HG02759 (cell line): ENCODE results near the gene STEAP1.

Experiments used
- ATAC-seq: cut with Tn5 transposase; IDR thresholded peaks from one replicate; pipeline ENCODE4 v1.9.1; 2021; ENCODE audit warnings: mild to moderate bottlenecking, moderate library complexity; ENCODE audit not compliant: unreplicated experiment

The STEAP1 gene

DNA sequence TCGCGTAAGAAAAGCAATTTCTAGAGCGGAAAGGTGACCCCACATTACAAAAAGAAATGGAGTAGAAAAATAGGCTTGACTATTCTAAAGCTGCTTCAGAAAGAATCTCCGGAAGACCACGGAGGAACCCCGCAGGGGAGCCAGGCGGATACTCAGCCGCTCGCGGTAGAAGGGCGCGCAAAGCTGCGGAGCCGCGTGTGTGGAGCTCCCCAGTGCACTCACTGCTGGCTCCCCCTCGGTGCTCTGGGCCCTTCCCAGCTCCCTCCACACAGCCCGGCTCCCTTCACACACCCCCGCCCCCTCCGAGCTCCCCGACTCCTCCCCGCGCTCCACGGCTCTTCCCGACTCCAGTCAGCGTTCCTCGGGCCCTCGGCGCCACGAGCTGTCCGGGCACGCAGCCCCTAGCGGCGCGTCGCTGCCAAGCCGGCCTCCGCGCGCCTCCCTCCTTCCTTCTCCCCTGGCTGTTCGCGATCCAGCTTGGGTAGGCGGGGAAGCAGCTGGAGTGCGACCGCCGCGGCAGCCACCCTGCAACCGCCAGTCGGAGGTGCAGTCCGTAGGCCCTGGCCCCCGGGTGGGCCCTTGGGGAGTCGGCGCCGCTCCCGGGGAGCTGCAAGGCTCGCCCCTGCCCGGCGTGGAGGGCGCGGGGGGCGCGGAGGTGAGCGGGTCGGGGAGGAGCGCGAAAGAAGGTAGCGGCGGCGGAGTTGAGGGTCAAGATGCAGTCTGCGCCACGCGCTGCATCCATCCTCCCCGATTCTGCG, 57.3 kb downstream of the STEAP1 start, which contains the start of gene STEAP2:
TSS of gene STEAP2 (plus strand) at position 350 of the 758 bp plus-strand sequence. CDS start 13,343 bp downstream, outside the sequence.
- ATAC-seq: peak; percentile 95

DNA sequence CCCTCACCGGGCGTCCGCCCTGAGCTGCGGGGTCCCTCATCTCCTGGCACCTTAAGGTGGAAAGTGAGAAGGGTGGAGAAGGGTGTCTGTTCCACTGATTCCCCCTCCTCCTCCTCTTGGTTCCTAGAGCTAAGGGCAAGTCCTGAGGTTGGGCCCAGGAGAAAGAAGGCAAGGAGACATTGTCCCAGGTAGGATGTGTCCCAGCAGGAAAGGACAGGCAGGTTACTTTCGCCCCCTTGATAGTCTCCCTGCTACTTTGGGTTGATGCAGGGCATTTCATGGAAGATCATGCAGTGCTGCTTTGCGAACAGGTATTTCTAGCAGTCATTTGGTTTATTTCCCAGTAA, 57.9 kb downstream of the STEAP1 start:
- no peak for ATAC-seq

DNA sequence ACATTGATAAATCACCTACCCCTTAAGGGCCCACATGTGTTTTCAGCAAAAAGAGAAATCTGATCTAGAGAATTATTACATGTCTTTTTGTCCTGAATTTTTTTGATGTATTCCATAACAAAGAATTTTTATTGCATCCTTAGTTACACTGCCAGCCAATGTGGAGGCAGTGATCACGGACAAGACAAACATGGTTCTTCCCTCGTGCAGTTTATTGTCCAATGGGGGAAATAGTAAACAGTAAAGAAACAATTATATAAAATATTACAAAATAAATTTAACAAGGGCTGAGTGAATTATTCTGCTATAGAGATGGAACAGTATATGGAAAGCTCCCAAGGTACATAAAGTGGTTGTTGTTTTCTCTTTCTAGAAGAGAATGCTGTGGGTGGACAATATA, 59.3 kb downstream of the STEAP1 start:
- ATAC-seq: no peak
